Stimulated activated CD8-positive, alpha-beta memory T cell treated with anti-CD3 and anti-CD28 coated beads, Interleukin-15, amount 100 ng/mL, for 24 hours (primary cell): Measurements from ENCODE around the gene ARAP2.
A peak's percentile ranks its signal among the peaks of the same experiment; 100 is the strongest.

ENCODE experiments used
- DNase-seq: peaks from one replicate; pipeline ENCODE4 v3.0.0-alpha.2; 2020; ENCODE audit warnings: low read depth

The ARAP2 gene, protein sequence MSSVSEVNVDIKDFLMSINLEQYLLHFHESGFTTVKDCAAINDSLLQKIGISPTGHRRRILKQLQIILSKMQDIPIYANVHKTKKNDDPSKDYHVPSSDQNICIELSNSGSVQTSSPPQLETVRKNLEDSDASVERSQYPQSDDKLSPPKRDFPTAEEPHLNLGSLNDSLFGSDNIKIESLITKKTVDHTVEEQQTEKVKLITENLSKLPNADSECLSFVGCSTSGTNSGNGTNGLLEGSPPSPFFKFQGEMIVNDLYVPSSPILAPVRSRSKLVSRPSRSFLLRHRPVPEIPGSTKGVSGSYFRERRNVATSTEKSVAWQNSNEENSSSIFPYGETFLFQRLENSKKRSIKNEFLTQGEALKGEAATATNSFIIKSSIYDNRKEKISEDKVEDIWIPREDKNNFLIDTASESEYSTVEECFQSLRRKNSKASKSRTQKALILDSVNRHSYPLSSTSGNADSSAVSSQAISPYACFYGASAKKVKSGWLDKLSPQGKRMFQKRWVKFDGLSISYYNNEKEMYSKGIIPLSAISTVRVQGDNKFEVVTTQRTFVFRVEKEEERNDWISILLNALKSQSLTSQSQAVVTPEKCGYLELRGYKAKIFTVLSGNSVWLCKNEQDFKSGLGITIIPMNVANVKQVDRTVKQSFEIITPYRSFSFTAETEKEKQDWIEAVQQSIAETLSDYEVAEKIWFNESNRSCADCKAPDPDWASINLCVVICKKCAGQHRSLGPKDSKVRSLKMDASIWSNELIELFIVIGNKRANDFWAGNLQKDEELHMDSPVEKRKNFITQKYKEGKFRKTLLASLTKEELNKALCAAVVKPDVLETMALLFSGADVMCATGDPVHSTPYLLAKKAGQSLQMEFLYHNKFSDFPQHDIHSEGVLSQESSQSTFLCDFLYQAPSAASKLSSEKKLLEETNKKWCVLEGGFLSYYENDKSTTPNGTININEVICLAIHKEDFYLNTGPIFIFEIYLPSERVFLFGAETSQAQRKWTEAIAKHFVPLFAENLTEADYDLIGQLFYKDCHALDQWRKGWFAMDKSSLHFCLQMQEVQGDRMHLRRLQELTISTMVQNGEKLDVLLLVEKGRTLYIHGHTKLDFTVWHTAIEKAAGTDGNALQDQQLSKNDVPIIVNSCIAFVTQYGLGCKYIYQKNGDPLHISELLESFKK (N-terminal part only)

DNA sequence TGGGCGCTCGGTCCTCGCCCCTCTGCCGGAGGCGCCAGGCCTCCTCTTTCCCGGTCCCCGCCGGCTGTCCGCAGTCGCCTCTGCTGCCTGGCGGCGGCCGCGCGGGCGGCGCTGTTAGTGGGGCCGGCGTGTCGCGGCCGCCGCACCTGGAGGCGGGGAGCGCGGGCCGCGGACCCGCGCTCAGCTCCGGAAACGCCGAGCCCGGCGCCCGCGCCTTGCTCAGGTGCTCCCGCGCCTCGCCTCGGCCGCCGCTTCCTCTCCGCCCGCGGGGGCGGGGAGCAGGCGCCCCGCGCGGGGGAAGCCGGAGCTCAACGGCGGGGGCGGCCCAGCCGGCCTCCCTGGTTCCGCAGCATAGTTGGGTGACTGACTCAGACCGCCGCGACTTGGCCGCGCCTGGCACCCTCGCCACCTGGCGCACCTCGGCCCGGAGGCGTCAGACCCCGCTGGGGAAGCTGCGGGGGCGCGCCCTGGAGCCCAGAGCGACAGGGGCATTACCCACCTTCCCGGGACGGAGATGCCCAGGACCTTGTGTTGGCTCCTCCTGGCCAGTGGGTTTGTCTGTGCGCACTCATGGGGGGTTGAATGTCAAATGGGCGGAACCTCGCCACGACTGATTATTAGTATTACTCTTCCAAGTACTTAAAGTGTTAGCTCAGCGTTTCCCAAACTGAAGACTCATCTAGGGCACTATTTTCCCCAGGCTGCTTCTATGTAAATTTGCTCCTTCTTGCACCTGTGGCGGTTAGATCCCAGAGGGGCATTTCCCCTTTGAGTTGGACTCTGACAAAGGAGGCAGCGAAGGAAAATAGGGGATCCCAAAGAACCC, at the start of gene ARAP2:
ARAP2 (minus strand) TSS at position 258 of the 826 bp plus-strand sequence. CDS start 15,028 bp downstream, outside the sequence.
- peak; percentile 50 for DNase-seq

DNA sequence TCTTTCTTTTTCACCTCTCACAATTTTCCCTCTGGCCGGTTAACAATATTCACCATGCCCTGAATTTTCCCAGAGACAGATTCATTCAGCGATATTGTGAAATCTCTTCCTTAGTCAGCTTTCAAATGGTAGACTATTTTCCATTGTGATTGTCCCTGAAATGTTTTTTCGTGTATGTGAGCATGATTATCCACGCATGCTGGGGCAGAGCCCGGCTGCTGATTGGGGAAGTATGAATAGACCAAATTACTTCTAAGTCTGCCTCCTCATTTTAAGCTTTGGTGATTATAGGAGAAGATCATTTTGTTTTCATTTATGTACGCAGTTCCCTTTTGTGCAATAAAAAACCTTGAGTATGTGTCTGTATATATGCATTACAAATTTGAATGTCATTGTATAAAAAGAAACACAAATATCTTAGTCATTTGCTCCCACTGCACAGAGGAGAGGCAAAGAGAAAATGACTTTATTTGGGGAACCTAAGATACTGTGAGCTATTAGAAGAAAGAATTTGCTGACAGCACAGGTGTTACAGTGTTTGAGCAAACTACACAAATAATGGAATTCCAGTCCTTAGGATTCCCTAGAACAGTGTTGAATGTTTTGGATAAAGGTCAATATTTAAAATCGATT, 48.4 kb upstream of the ARAP2 start:
- no peak for DNase-seq

DNA sequence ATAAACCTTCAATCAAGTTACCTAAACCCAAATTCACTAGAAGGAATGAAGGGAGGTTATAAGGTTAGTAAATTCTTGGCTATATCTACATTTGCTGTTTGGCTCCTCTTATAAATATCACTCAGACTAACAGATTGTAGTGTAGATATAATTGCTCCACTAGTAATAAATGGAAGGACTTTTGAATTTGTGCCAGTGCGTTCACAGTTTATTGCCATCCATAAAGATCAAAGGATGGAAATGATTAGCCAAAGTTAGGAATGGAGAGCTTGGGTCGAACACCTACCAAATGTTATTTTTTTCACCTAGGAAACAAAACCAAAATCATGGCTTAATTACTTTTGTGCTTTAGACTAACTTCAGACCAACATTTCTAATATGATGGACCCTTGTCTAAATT, 46.3 kb upstream of the ARAP2 start:
- no peak for DNase-seq

DNA sequence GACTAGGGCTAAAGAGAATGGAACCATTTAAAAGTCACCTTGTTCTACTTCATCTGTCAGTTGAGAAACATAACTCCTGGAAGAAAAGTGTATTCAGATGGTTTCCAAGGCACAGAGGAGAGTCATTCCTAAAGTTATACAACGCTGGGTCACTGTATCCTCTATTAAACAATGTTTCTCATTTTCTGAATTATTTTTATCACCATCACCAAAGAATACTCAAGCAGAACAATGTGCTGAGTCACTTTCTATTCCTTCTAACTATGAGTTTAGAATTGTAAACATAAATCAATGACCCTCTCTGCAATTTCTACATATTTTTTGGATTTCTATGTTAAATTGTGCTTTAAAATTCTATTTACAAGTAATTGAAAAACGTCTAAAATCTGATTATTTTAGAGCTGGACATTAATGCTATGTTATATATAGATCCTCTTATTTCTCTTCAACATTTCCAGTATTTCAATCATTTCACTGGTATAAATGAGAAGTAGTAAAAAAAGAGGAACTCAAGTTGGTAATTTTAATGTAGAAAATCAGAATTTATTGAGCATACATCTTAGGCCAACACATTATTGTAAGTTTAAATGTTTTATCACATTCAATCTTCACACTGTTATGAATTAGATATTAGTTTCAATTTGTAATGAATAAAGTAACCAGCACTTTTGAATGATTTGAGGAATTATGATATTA, 44.6 kb upstream of the ARAP2 start:
- DNase-seq: no peak

DNA sequence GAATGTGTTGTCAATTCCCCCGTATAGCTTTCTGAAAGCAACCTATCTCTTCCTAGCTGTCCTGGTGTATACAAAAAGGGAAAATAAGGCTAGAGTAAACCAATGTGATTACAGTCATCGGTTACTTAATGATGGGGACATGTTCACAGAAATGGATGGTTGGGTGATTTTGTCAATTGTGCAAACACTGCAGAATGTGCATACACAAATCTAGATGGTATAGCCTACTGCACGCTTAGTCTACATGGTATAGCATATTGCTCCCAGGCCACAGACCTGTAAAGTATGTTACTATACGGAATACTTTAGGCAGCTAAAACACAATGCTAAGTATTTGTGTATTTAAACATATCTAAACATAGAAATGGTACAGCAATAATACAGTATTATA, 42.2 kb upstream of the ARAP2 start:
- no peak for DNase-seq

DNA sequence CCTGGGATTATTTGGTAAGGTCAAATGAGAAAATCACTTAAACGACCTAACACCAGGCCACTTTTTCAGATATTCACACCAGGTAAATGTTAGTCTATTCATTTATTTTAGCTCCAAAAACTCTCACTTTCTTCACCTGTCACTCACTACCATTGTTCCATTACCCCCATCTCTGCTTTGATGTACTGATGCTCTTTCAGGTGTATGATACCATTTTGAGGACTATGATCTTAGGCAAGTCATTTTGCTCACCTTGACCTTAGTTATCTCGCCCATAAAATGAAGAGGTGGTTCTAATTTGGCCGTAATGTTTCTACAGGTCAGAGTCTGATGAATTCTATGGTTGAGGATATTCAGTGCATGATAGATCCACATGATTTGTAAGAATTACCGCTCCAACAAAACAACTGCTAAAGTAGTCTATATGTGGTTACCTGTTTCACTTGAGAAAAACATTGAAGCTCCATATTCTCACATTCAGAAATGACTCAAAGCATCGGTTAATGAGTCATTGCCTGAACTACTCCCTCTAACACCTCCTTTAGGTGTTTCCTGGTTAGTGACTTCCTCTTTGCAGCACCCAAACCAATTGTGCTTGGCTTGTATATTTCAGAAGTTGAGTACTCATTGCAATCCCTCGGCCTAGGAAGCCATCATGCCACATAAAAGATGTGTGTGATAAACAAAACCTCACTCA, 41.6 kb upstream of the ARAP2 start:
- no peak for DNase-seq

DNA sequence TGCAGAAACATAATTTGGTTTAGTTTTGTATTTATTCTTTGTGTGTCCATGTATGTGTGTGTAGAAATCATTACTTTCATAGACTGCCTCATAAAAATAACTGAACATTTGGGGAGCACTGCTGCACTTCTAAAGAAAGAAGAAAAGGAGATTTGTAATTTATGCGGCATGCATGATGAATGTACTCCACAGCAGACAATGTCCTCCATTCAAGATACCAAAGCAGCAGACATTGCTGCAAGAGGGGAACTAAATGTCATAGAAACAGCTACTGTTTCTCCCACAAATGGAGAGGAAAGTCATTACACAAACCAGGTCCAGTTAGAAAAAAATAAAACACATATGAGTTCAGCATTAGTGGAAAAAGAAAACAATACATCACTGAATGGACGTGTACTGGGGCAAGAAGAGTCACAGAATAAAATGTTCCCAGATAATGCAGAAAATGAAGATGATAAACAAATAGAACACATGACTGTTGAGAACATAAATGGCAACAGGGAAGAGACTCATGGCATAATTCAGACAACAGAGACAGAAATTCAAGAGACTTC, 39.7 kb upstream of the ARAP2 start:
- no peak for DNase-seq

DNA sequence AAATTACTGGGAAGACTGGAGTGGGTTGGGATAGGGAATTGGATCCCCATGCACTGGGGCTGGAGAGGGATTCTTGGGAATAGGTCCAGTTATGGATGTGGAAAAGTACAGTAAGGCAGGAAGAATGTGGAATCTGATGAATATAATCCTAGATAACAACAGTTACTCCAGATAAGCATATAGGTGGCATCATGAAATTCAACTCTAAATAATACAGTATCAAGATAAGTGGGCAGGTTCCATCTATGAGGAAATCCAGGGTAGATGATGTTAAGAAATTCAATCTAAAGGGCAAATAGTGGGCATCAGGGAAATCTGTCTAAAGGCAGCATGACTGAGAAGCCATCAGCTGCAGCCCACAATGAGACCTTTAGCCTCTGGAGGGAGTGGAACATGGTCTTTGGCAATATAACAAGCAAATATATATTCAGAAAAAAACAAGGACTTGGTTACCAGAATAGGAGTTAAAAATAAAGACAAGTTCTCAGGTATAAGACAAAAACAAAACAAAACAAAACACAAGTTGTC, 38.3 kb upstream of the ARAP2 start:
- DNase-seq: no peak

DNA sequence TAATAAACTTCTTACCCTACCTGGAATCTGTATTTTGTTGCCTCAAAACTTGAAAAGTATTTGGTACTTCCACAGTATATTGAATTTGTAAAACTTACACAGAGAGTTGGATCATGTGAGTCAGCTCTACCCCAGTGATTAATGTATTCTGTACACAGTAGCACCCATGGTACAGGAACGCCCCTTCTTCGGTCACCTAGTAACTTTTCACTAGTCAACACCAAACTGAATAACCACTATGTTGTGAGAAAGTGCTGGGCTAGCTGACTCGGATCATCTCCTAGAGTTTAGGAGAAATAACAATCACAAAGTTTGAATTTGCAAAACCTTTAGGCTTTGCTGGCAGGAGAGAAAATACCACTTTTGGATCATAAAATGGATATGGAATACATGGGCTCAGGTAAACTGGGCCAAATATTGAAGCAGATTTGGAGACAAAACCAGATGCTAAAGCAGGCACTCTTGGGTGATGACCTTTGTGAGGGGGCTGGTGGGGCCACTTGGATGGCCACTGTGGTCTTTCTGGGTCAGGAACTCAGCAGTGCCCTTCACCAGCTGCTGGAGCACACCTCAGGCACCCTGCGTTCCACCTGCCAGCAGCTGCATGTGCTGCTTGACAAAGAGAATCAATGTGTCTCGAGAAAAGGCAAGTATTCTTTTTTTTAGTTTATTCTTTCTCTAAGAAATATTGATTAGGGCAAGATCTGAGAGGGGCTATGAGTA, 37.2 kb upstream of the ARAP2 start, which contains the start of gene DTHD1:
DTHD1 (plus strand) TSS at position 233 of the 723 bp plus-strand sequence; CDS start at position 376, 143 bp downstream.
- no peak for DNase-seq

DNA sequence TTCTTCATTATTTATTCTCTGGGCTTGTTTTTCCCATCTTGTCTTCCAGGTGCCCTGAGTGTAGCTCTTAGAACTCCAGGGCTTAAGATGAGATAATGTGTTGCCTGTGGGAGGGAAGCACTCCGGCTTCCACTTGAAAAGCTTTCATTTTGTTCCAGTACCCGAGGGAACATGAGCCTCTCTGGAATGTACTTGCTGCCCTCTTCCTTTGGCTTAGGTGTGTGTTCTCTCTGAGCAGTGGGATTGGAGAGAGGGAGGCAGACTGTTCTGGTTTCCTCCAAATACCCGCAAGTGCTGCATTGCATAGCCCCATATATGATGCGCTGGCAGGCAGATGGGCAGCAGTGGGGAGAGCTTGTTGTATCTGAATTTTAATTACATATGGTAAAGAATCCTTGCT, 36.2 kb upstream of the ARAP2 start:
- DNase-seq: no peak

DNA sequence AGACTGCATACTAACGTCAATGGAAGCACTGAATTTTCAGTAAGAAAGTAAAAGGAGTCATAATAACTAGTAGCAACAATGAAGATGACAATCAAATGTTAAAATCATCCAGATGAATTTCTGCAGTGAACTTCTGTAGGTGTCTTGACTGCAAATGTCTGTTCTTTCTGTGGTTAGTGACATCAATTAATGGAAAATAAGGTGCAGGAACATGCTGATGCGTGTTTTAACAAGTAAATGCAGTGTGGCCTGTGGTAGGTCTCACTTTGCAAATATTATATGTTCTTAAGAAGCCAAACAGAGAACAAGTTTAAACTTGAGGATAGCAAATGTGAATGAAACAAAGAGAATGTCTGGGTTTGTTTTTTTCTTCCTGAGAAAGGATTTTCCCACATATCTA, 34.5 kb upstream of the ARAP2 start:
- DNase-seq: no peak

DNA sequence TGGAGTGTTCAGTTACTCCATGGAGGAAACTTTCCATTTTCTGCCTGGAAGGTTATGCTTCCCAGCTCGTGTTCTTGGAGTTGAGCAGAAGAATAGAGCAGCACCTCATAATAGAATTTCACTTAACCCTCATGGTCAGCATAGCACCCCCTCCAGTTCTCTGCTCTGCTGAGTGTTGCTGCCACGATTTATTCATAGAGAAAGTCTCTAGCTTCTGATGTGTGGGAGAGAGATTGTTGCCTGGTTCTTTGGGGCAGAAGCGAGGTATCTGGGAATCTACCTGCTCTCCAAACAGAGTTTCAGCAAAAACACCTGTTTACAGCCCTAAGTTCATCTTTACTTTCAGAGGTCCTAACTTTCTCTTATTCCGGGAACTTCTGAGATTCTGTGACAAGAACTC, 33.2 kb upstream of the ARAP2 start:
- DNase-seq: no peak

DNA sequence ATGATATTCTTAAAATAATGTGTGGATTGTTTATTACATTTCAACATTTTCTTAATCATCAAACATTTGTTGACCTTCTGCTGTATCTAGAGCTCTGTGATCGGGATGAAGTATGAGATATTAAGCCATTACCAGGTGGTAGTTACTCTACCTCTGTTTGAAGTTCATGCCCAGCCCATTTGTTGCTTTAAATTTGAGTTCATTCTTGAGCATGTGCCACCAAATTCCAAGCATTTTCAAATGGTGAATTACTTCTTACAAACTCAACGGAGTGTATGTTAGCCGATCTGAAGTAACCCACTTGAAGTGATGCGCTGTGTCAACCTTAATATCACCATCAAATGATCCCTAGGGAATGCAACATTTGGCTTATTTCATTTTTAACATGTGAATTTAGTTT, 29.8 kb upstream of the ARAP2 start:
- DNase-seq: no peak

DNA sequence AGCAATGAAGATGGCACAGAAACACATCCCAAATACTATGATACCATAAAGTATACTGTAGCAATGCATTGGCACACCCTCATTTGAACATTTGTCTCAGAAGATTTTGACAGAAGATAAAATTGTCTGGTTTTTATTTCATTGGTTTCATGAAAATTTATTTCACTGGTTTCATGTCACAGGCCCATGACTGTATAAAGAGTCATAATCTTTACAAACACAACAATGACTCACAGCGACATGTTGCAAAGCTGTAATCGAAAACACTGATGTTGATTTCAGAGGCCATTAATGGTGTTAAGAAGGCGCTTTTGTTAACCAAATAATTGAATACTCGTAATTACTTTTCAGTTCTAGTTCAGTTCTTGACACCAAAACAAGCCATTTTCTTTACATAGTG, 29.0 kb upstream of the ARAP2 start:
- no peak for DNase-seq

DNA sequence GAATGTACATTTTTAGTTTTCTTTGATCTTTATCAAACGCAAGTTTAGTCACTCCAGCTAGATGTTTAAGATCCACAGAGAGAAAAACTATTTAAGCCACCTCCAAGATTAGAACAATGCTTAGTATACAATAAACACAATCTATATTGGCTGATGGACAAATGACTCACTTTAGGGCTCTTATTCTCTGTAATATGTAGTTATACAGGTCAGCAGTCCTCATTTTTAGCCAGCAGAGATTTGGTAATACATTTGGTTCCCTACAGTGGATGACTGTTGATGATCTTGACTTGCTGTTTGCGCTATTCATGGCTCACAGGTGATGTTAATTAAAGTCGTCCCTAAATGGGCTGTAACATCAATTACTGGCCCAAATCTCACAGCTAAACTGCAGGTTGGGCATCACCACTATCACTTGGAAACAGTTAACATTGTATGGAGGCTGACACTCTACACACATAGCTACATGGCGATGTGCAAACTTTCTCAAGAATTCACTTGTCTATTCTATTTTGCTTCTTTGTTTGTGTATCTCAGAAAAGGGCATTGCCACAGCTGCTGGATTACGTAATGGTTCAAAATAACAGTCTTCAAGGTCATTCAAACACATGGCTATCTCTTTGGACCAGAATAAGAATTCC, 25.3 kb upstream of the ARAP2 start:
- DNase-seq: no peak

DNA sequence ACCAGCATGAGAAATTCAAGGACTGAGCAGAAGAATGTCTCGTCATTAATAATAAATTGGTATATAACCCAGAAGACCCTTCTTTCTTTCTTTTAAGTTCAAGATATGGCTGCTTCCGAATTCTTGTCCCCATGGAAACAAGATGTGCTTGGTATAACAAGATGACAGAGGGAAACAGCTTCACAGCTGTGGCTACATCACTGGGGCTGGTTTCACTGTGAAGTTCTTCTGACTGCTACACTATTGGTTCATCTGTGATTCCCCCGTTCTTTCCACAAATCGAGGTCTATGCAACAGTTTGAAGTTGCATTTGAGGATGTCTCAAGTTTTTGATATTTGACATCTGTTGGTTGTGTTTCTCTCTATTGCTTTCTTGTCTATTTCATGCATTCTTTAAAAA, 24.8 kb upstream of the ARAP2 start:
- no peak for DNase-seq

DNA sequence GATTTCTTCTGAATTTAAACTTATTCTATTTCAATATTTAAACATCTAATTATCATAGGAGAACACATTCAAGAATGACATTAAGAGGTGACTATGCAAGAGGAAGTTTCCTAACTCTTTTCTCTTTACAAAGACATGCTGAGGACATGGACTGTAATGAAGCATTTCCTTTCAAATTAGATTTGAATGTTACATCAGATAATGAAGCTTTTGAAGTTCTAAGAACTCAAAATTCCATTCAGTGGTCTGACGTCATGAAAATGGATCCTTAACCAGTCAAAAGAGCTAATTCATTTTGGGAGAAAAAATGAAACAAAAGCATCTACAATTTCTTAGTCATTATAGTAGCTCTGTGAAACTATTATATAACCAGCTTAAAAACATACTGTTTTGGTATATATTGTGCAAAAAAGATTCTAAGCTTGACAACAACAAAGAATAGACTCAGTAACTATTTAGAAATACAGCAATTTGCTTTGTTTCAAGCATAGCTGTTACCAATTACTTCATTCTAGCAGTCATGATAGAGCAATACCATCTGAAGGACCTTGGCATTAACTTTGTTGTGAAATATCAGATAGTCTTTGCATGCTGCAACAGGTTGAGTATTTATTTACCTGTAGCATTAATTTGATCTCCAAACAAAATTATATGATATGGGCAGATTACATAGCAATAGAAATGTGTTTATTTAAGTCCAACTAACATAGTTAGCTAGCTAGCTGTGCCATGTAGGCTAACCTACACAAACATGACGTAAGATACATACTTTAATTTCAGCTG, 23.4 kb upstream of the ARAP2 start:
- DNase-seq: no peak
